ENCODE data around the gene TMEM259.

TMEM259 gene

DNA sequence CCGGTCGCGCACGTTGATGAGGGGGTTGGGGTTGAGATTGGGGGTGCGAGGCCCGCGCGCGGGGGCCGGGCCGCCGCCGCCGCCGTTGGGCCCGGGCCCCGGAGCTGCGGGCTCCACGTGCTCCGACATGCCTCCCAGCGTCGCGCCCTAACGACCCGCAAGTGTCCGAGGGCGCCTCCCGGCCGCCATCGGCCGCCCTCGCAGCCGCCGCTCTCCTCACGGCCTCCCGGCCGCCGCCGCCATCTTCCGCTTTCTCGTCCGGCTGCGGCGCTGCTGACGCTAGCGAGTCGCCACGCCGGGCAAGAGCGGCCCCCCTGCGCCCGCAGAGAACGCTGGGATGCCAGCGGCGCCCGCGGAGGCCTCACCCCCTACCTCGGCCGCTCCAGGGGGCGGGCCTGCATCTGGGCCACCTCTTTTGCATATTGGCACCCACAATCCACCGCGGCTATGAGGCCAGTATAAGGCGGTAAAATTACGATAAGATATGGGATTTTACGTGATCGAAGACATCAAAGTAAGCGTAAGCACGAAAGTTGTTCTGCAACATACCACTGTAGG is at the start of gene TMEM259:
TSS of gene TMEM259 (minus strand) at position 256 of the 558 bp plus-strand sequence. CDS start at position 129, 127 bp downstream.
- no peak for TF ChIP-seq GATA2 (IDR thresholded peaks at IDR 0.05; ENCODE audit: low read depth, low read length)

DNA sequence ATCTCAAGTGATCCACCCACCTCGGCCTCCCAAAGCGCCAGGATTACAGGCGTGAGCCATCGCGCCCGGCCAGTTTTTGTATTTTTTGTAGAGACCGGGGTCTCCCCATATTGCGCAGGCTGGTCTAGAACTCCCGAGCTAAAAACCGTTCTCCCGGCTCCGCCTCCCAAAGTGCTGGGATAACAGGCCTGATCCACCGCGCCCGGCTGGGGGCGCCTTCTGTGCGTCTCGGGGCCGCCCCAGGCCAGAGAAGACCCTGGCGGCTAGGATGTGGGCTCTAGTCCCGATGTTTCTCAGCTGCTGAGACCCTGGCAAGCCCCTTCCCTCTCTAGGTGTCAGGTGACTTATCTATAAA is 49.6 kb upstream of the TMEM259 start:
- no peak for TF ChIP-seq GATA3 (IDR thresholded peaks at IDR 0.05; ENCODE audit: low read depth, low read length)

DNA sequence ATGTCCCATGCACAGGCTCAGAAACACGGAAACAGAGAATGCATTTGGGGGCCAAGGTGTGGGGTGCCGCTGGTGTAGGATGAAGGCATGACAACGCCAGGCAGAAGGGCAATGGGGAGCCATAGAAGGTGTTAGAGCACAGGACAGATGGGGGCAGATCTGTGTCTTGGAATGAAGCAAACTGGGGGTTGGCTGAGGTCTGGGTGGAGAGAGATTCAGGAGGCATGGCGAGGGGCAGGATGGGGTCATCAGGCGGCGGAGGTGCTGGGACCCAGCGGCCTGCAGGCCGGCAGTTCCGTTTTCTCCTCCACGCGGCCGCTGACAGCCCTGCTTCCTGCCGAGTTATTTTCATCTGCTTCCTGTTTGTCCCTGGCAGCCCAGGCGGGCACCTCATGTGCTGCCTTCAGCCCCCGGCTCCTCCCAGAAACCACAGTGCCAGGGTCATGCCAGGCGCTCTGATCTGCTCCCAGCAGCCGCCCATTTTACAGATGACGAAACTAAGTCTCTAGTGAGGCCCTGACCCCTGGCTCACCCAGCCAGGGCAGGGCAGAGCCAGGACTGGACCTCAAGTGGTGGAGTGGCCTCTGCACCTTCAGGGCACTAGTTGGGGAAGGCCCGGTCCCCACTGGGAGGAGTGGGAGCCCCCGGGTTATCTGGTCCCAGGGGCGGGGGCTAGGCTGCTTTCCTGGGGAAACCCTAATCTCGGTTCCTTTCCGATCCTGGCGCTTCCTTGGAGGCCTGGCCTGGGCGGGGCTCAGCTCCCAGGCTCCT is 48.3 kb upstream of the TMEM259 start:
- TF ChIP-seq GATA3 (IDR thresholded peaks at IDR 0.05; ENCODE audit: low read depth, low read length) (no peak), GATA2 (IDR thresholded peaks at IDR 0.05; ENCODE audit: low read depth, low read length) (no peak)

DNA sequence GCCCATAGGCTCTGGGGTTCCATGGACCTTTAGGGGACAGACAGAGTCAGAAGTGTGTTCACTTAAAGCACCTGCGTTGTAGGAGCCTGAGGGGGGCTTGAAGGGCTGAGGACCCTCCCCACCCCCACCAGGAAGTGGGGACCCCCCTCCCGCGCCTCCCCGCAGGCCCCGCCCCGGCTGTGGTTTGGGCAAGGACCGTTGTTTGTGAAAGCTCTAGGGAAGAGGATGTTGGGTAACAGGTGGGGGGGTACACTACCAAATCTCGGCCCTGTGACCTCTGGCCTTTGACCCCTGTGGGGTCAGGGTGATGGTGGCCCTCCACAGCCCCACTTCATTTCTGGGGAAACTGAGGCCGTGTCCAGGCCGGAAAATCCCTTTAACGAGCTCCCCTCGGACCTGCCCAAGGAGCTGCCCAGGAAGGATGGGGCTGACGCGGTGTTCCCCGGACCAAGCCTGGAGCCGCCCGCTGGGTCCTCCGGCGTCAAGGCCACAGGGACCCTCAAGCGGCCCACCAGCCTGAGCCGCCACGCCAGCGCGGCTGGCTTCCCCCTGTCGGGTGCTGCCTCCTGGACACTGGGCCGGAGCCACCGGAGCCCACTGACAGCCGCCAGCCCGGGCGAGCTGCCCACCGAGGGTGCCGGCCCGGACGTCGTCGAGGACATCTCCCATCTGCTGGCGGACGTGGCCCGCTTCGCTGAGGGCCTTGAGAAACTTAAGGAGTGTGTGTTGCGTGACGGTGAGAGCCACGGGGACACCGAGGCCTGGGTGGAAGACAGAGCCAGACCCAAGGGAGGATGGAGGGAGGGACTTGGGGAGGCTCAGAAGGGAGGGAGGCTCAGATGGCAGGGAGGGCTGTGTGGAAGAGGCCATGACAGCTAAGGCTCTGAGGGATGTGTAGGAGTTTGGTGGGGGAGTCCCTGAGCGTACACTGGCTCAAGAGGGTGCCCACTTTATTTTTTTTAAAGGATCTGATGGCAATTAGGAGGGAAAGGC is 47.4 kb upstream of the TMEM259 start:
- TF ChIP-seq GATA3 (IDR thresholded peaks at IDR 0.05; ENCODE audit: low read depth, low read length): no peak

DNA sequence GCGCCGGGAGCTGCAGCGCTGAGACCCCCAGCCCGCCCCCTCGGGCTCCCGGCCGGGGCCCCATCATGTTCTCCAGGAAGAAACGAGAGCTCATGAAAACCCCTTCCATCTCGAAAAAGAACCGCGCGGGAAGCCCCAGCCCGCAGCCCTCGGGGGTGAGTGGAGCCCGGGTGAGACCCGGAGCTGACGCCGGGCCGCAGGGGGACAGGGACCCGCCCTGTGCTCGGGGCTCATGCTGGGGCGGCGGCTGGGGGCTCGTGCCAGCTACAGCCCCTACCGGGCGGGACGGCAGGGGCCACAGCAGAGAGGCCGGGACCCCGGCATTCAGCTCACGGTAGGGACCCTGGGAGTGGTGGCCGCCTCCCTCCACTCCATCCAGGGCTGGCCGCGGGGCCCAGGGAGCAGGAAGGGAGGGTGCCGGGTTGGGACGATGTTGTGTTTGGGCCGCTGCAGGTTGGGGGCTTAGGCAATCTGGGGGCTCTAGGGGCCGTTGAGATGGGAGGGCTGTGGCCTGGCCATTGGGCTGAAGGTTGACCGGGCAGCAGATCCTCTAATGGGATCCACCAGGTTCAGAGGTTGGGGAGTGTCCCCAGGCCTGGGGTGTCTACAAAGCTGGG is 46.5 kb upstream of the TMEM259 start:
- TF ChIP-seq GATA2 (IDR thresholded peaks at IDR 0.05; ENCODE audit: low read depth, low read length) (no peak), GATA3 (IDR thresholded peaks at IDR 0.05; ENCODE audit: low read depth, low read length) (no peak)

DNA sequence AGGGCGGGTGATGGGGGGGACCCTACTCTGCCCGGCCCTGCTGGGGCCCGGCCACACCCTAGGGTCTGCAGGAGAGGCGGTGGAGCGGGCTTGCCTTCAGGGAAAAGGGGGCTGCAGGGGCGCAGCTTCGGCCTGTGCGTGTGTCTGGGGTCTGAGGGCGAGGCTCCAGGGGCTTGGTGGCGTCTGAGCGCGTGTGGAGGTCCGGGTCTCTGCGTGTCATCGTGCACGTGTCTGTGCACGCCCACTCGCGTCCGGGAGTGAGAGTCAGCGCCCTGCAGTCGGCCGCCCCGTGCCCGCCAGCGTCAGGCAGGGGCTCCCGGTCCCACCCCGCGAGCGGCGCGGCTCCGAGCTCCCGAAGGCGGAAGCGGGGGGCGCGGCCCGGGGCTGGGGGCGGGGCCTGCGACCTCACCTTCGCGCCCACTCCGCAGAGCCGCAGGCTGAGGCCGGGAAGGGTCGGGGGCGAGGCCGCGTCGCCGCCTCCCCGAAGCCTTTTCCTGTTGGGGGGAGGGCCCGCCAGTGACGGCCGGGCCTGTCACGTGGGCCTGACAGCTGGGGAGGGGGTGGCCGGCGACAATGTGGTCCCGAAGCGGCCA is 45.9 kb upstream of the TMEM259 start, which contains the start of gene ARHGAP45:
TSS of gene ARHGAP45 (plus strand) at position 420 of the 593 bp plus-strand sequence. CDS start 239 bp downstream, outside the sequence.
- no peak for TF ChIP-seq GATA2 (IDR thresholded peaks at IDR 0.05; ENCODE audit: low read depth, low read length)
- no peak for TF ChIP-seq GATA3 (IDR thresholded peaks at IDR 0.05; ENCODE audit: low read depth, low read length)

DNA sequence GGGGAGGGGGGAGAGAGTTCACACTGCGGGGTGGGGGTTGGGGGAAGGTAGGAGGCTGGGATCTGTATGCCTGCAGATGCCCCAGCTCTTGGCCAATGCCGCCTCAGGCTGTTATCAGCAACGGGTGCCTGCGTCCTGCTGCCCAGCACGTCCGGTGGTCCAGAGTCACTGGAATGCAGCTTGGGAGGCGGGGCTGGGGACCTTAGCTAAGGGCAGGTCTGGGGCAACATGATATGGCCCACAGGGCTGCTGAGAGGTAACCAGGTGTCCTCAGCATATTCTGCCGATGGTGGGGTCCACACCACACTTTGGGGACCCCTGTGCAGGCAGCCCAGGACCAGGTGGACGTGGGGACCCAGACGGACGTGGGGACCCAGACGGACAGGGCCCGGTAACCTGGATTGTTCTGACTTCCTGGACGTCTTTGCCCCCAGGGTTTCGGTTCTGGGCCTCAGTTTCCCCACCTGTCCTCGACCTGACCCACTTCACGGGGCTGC is 45.4 kb upstream of the TMEM259 start:
- no peak for TF ChIP-seq GATA3 (IDR thresholded peaks at IDR 0.05; ENCODE audit: low read depth, low read length)

DNA sequence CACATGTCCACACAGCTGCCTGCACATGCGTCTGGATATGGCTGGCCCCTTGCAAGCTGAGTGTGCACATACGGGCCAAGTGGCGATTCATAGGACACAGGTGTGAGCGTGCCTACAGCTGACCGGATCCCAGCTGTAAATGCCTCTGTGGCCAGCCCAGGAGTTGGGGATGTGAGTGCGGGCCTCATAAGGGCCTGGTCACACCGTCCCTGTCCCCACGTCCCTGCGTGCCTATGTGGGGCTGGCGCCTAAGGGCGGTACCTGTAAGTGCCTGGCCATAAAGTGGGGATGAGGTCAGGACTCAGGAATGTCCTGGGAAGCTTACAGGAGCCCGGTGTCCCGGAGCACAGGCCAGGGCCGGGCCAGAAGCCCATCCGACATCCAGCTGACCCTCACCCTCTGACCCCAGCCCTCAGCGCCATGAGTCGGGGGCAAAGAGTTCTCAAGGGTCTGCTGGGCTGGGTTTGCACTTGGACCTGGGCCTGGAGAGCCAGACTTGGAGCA is 44.7 kb upstream of the TMEM259 start:
- no peak for TF ChIP-seq GATA2 (IDR thresholded peaks at IDR 0.05; ENCODE audit: low read depth, low read length)
- no peak for TF ChIP-seq GATA3 (IDR thresholded peaks at IDR 0.05; ENCODE audit: low read depth, low read length)

DNA sequence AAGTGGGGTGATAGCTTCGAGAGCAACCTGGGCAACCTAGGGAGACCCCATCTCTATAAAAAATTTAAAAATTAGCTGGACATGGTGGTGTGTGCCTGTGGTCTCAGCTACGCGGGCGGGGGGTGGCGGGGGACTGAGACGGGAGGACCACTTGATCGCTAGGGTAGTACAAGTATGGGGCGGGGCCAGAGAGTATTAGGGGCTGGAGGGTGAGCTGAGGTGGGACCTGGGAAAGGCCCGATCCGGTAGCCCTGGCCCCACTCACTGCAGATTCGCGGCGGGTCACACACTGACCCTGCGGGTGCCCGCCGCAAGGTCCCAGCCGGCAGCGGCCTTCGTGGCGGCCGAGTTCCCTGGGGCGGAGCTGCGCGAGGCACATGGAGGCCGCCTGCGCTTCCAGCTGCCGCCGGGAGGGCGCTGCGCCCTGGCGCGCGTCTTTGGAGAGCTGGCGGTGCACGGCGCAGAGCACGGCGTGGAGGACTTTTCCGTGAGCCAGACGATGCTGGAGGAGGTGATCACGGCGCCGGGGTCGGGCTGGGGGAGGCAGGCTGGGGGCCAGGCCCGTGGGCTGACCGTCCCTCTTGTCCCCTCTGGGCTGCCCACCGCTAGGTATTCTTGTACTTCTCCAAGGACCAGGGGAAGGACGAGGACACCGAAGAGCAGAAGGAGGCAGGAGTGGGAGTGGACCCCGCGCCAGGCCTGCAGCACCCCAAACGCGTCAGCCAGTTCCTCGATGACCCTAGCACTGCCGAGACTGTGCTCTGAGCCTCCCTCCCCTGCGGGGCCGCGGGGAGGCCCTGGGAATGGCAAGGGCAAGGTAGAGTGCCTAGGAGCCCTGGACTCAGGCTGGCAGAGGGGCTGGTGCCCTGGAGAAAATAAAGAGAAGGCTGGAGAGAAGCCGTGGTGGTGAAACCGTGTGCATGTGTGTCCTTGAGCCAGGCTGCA is 44.0 kb upstream of the TMEM259 start:
- no peak for TF ChIP-seq GATA3 (IDR thresholded peaks at IDR 0.05; ENCODE audit: low read depth, low read length)
- no peak for TF ChIP-seq GATA2 (IDR thresholded peaks at IDR 0.05; ENCODE audit: low read depth, low read length)

DNA sequence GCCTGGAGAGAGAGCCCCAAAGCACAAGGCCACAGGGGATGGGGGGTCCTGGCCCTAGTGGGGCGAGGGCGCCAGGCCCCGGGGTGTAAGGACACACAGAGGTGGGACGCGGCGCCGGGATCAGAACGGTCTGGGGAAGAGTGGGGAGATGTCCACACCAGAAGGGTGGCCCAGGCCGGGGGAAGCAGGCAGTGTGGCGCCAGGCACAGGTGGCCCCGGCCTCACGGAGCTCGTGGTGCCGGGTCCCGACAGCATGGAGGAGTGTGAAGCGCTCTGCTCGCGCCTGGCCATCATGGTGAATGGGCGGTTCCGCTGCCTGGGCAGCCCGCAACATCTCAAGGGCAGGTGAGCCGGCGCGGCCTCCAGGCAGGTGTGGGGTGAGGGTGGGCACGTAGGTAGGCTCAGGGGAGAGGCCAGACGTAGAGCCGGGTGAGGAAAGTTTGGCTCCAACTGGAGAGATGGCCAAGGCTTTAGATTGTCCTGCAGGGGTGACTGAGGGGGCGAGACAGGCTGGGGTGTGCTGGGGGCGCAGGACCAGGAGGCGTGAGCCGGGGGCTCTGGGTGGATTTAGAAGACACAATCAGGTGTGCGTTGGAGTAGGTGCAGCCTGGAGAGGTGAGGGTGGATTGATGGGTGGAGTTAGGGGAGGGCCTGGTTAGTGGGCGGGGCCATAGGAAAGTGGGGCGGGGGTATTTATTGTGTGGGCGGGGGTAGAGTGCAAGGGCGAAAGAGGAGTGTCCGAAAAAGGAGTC is 43.2 kb upstream of the TMEM259 start:
- no peak for TF ChIP-seq GATA2 (IDR thresholded peaks at IDR 0.05; ENCODE audit: low read depth, low read length)

DNA sequence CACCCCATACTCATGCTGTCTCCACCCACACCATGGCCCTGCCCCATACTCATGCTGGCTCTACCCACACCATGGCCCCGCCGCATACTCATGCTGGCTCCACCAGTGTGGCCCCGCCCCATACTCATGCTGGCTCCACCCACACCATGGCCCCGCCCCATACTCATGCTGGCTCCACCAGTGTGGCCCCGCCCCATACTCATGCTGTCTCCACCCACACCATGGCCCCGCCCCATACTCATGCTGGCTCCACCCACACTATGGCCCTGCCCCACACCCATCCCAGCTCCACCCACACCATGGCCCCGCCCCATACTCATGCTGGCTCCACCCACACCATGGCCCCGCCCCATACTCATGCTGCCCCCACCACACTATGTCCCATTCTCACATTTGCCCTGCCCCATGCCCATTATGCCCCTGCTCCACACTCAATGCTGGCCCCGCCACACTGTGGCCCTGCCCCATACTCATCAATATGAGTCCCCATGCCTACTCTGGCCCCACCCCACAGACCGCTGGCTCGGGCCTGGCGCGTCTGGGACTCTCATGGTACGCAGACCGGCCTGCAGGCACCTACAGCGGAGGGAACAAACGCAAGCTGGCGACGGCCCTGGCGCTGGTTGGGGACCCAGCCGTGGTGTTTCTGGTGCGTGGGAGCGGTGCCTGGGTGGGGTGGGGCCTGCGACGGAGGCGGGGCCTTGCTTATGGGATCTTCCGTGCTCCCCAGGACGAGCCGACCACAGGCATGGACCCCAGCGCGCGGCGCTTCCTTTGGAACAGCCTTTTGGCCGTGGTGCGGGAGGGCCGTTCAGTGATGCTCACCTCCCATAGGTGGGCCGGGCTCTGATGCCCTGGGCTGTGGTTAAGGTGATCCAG is 42.3 kb upstream of the TMEM259 start:
- TF ChIP-seq GATA2 (IDR thresholded peaks at IDR 0.05; ENCODE audit: low read depth, low read length): no peak
- TF ChIP-seq GATA3 (IDR thresholded peaks at IDR 0.05; ENCODE audit: low read depth, low read length): no peak
